GM18868 (cell line): ENCODE results near the gene CDYL2.

ENCODE experiments used
- ATAC-seq: cut with Tn5 transposase; IDR thresholded peaks from one replicate; pipeline ENCODE4 v1.9.1; 2021; ENCODE audit warnings: mild to moderate bottlenecking, moderate library complexity; ENCODE audit not compliant: unreplicated experiment

Gene CDYL2

GRCh38 chr16:80606221-80606766, 198.1 kb downstream of the CDYL2 start:
- no peak for ATAC-seq

- no peak for ATAC-seq
Observed at GRCh38 chr16:80604600-80605355, 199.6 kb downstream of the CDYL2 start.

- ATAC-seq: no peak
Observed at GRCh38 chr16:80602894-80603293, 201.5 kb downstream of the CDYL2 start.

GRCh38 chr16:80601182-80601581, 203.2 kb downstream of the CDYL2 start:
- no peak for ATAC-seq

- no peak for ATAC-seq
Observed at GRCh38 chr16:80599466-80599865, 204.9 kb downstream of the CDYL2 start.

- no peak for ATAC-seq
Observed at GRCh38 chr16:80596507-80597207, 207.7 kb downstream of the CDYL2 start.

GRCh38 chr16:80594756-80595155, 209.6 kb downstream of the CDYL2 start:
- ATAC-seq: no peak

- ATAC-seq: no peak
Observed at GRCh38 chr16:80592273-80592672, 212.1 kb downstream of the CDYL2 start.

- ATAC-seq: peak; percentile 50
Observed at GRCh38 chr16:80591071-80591915, 213.1 kb downstream of the CDYL2 start.

GRCh38 chr16:80587071-80587470, 217.3 kb downstream of the CDYL2 start:
- no peak for ATAC-seq

GRCh38 chr16:80586476-80586875, 217.9 kb downstream of the CDYL2 start:
- ATAC-seq: no peak

- ATAC-seq: no peak
Observed at GRCh38 chr16:80585764-80586163, 218.6 kb downstream of the CDYL2 start.

- no peak for ATAC-seq
Observed at GRCh38 chr16:80583466-80583865, 220.9 kb downstream of the CDYL2 start.

- ATAC-seq: peak; percentile 88
Observed at GRCh38 chr16:80580109-80580832, 224.1 kb downstream of the CDYL2 start.

- no peak for ATAC-seq
Observed at GRCh38 chr16:80577485-80578280, 226.7 kb downstream of the CDYL2 start.

GRCh38 chr16:80576343-80576912, 228.0 kb downstream of the CDYL2 start:
- ATAC-seq: no peak

- no peak for ATAC-seq
Observed at GRCh38 chr16:80573700-80574120, 230.7 kb downstream of the CDYL2 start.

GRCh38 chr16:80570106-80570478, 234.3 kb downstream of the CDYL2 start:
- ATAC-seq: no peak

- peak; percentile 94 for ATAC-seq
Observed at GRCh38 chr16:80569440-80570105, 234.8 kb downstream of the CDYL2 start.
